DOHH2 (cell line): ENCODE measurements around the gene CYP26B1.

Experiments used
- CTCF ChIP-seq: fragments of 200-600 bp; sonication (generic); IDR thresholded peaks from one replicate; pipeline ENCODE4 v1.5.1; 2014; ENCODE audit warnings: antibody characterized with exemption, mild to moderate bottlenecking, low read depth, low read length; ENCODE audit not compliant: poor library complexity, severe bottlenecking
- EZH2phosphoT487 ChIP-seq: fragments of 200-600 bp; sonication (generic); IDR thresholded peaks from 2 replicates; pipeline ENCODE4 v1.6.1; 2017; ENCODE audit warnings: borderline replicate concordance, mild to moderate bottlenecking, antibody characterized with exemption, low read length, moderate library complexity, mixed read lengths

GRCh38 chr2:72109904-72110303 lies 37.8 kb downstream of the CYP26B1 start:
- TF ChIP-seq CTCF: no peak
- TF ChIP-seq EZH2phosphoT487: no peak
